Loucy (cell line): Measurements from ENCODE around the gene NRXN3.

Source experiments
- H2AFZ ChIP-seq: fragments of 200-600 bp; sonication (generic); 2 replicates; pipeline ENCODE4 v1.6.0; 2016; ENCODE audit warnings: antibody characterized with exemption, mild to moderate bottlenecking, low read length, moderate library complexity
- H3F3A ChIP-seq: fragments of 200-600 bp; 2 replicates; pipeline ENCODE4 v1.6.0; 2016; ENCODE audit warnings: antibody characterized with exemption, low read depth, mild to moderate bottlenecking
- H3K27me3 ChIP-seq: fragments of 200-600 bp; sonication (generic); 2 replicates; pipeline ENCODE4 v1.6.1; 2014; ENCODE audit warnings: low read length, mild to moderate bottlenecking; ENCODE audit not compliant: insufficient read depth, poor library complexity, severe bottlenecking
- H3K36me3 ChIP-seq: fragments of 200-600 bp; sonication (generic); 2 replicates; pipeline ENCODE4 v1.6.1; 2016; ENCODE audit warnings: low read length; ENCODE audit not compliant: insufficient read depth
- H3K4me1 ChIP-seq: fragments of 200-600 bp; sonication (generic); 2 replicates; pipeline ENCODE4 v1.5.1; 2014; ENCODE audit warnings: low read length, mild to moderate bottlenecking; ENCODE audit not compliant: insufficient read depth, poor library complexity, severe bottlenecking
- H3K4me2 ChIP-seq: fragments of 200-600 bp; sonication (generic); 2 replicates; pipeline ENCODE4 v1.6.0; 2014; ENCODE audit warnings: antibody characterized with exemption, low read length, low read depth, mild to moderate bottlenecking; ENCODE audit not compliant: poor library complexity, severe bottlenecking
- H3K4me3 ChIP-seq: fragments of 200-600 bp; sonication (generic); 2 replicates; pipeline ENCODE4 v1.5.1; 2014; ENCODE audit warnings: low read length, mild to moderate bottlenecking, mixed read lengths; ENCODE audit not compliant: poor library complexity, severe bottlenecking
- H3K79me2 ChIP-seq: fragments of 200-600 bp; sonication (generic); 2 replicates; pipeline ENCODE4 v1.6.1; 2014; ENCODE audit warnings: low read length; ENCODE audit not compliant: insufficient read depth
- H3K9ac ChIP-seq: fragments of 200-600 bp; sonication (generic); 2 replicates; pipeline ENCODE4 v1.6.0; 2014; ENCODE audit warnings: mild to moderate bottlenecking, low read depth, low read length, moderate library complexity; ENCODE audit not compliant: poor library complexity, severe bottlenecking
- H3K9me2 ChIP-seq: fragments of 200-600 bp; sonication (generic); replicated peaks from 2 replicates; pipeline ENCODE4 v1.6.1; 2016; ENCODE audit warnings: low read depth, low read length, mixed read lengths
- H3K9me3 ChIP-seq: fragments of 200-600 bp; sonication (generic); 2 replicates; pipeline ENCODE4 v1.6.1; 2014; ENCODE audit warnings: mild to moderate bottlenecking, antibody characterized with exemption, low read length, low read depth; ENCODE audit not compliant: insufficient read depth
- H4K20me1 ChIP-seq: fragments of 200-600 bp; sonication (generic); 2 replicates; pipeline ENCODE4 v1.6.0; 2014; ENCODE audit warnings: antibody characterized with exemption, low read length, mild to moderate bottlenecking; ENCODE audit not compliant: insufficient read depth, poor library complexity, severe bottlenecking
- CTCF ChIP-seq: fragments of 200-600 bp; sonication (generic); conservative IDR thresholded peaks from 2 replicates; pipeline ENCODE4 v1.5.1; 2014; ENCODE audit warnings: mild to moderate bottlenecking, antibody characterized with exemption, low read length
- EZH2phosphoT487 ChIP-seq: fragments of 200-600 bp; IDR thresholded peaks from 2 replicates; pipeline ENCODE4 v1.6.1; 2018; ENCODE audit warnings: antibody characterized with exemption, mild to moderate bottlenecking, moderate library complexity, borderline replicate concordance

The NRXN3 gene

GRCh38 chr14:79144896-79145295 lies 974.7 kb downstream of the NRXN3 start:
- Histone ChIP-seq H3K36me3 (no peaks in the 10 kb centered on the region), H3F3A (no peaks in the 10 kb centered on the region)
- no peak for TF ChIP-seq CTCF

GRCh38 chr14:79150226-79150625 lies 980.1 kb downstream of the NRXN3 start:
- Histone ChIP-seq H3K9me3 (no peaks in the 10 kb centered on the region), H3F3A (no peaks in the 10 kb centered on the region), H4K20me1 (no peaks in the 10 kb centered on the region), H3K36me3 (no peaks in the 10 kb centered on the region), H2AFZ (no peak overlapping the region), H3K79me2 (no peaks in the 10 kb centered on the region), H3K9me2 (no peaks in the 10 kb centered on the region), H3K4me1 (no peaks in the 10 kb centered on the region), H3K9ac (no peak overlapping the region), H3K27me3 (no peaks in the 10 kb centered on the region), H3K4me3 (no peak overlapping the region), H3K4me2 (no peak overlapping the region)
- no peak for TF ChIP-seq CTCF

More at GRCh38 chr14:79144896-79145295, 974.7 kb downstream of the NRXN3 start:
- H4K20me1 ChIP-seq = no peaks in the 10 kb centered on the region
- H3K79me2 ChIP-seq = no peaks in the 10 kb centered on the region
- H3K4me2 ChIP-seq = no peak overlapping the region
- H3K4me3 ChIP-seq = no peak overlapping the region
- H3K9me2 ChIP-seq = no peaks in the 10 kb centered on the region
- H3K9ac ChIP-seq = no peak overlapping the region
- H3K9me3 ChIP-seq = no peaks in the 10 kb centered on the region
- H2AFZ ChIP-seq = no peak overlapping the region
- no peaks in the 10 kb centered on the region for H3K27me3 ChIP-seq
- no peaks in the 10 kb centered on the region for H3K4me1 ChIP-seq

- no peak overlapping the region for H3K4me3 ChIP-seq
- no peaks in the 10 kb centered on the region for H4K20me1 ChIP-seq
- H3K79me2 ChIP-seq = no peaks in the 10 kb centered on the region
- H3K36me3 ChIP-seq = no peaks in the 10 kb centered on the region
- no peak overlapping the region for H3K9ac ChIP-seq
- TF ChIP-seq EZH2phosphoT487 (no peak), CTCF (no peak)
- H3K4me1 ChIP-seq = no peaks in the 10 kb centered on the region
- H3K9me2 ChIP-seq = no peaks in the 10 kb centered on the region
- H3F3A ChIP-seq = no peaks in the 10 kb centered on the region
- no peaks in the 10 kb centered on the region for H3K27me3 ChIP-seq
- no peaks in the 10 kb centered on the region for H3K9me3 ChIP-seq
- no peak overlapping the region for H2AFZ ChIP-seq
- H3K4me2 ChIP-seq = no peak overlapping the region
Measured at GRCh38 chr14:79157369-79157768, 987.2 kb downstream of the NRXN3 start.
